ENCODE results near the gene STK38. TPM values are rescaled to one million over a fixed set of nuclear protein-coding genes. Genes with fewer than 3 reads are reported as not detected.

The STK38 gene
- total RNA-seq, 1 experiment from 2014 or later = 13.3 TPM

- DNase-seq (ENCODE audit: low spot score) = no peak
- POLR2A ChIA-PET = no interaction called here
- TF ChIP-seq ZNF532 (CRISPR knock-in tag; IDR thresholded peaks at IDR 0.05; ENCODE audit: borderline replicate concordance) (no peak), MXD4 (CRISPR knock-in tag; IDR thresholded peaks at IDR 0.05; ENCODE audit: borderline replicate concordance) (no peak), ZMAT4 (CRISPR knock-in tag; IDR thresholded peaks at IDR 0.05) (no peak), MYBL2 (CRISPR knock-in tag; IDR thresholded peaks at IDR 0.05) (no peak), ZBTB43 (CRISPR knock-in tag; IDR thresholded peaks at IDR 0.05) (no peak), FOXP1 (CRISPR knock-in tag; IDR thresholded peaks at IDR 0.05; ENCODE audit: borderline replicate concordance) (no peak), PRDM15 (CRISPR knock-in tag; IDR thresholded peaks at IDR 0.05) (no peak), GRHL2 (CRISPR knock-in tag; IDR thresholded peaks at IDR 0.05; ENCODE audit: insufficient replicate concordance, severe bottlenecking) (no peak), JUN (CRISPR knock-in tag; IDR thresholded peaks at IDR 0.05) (no peak), E2F5 (CRISPR knock-in tag; IDR thresholded peaks at IDR 0.05) (no peak), USF2 (CRISPR knock-in tag; IDR thresholded peaks at IDR 0.05) (no peak), CREB1 (CRISPR knock-in tag; IDR thresholded peaks at IDR 0.05) (no peak), ATF2 (CRISPR knock-in tag; IDR thresholded peaks at IDR 0.05; ENCODE audit: borderline replicate concordance, low read depth) (no peak), ZNF423 (CRISPR knock-in tag; IDR thresholded peaks at IDR 0.05) (no peak), RORB (CRISPR knock-in tag; IDR thresholded peaks at IDR 0.05) (no peak), USF1 (CRISPR knock-in tag; IDR thresholded peaks at IDR 0.05) (no peak), SMAD3 (CRISPR knock-in tag; IDR thresholded peaks at IDR 0.05; ENCODE audit: borderline replicate concordance) (no peak), ZNF425 (CRISPR knock-in tag; conservative IDR thresholded peaks at IDR 0.05) (no peak), ZNF121 (CRISPR knock-in tag; IDR thresholded peaks at IDR 0.05) (no peak), IRF2 (CRISPR knock-in tag; IDR thresholded peaks at IDR 0.05; ENCODE audit: borderline replicate concordance, low read depth) (no peak)
- Mint-ChIP-seq H3K27me3 (ENCODE audit: low read depth) (no peaks in the 10 kb centered on the region), H3K4me1 (no peaks in the 10 kb centered on the region), H3K36me3 (peaks cover 48% of the 10 kb centered on the region), H3K4me3 (no peak overlapping the region), H3K9me3 (peaks cover 2% of the 10 kb centered on the region), H3K27ac (no peak overlapping the region)
- CTCF ChIA-PET = interaction anchor here (0.7 kb wide), 1 partner anchor 64 kb away, joined by 3 read pairs; no protein-coding TSS in a partner anchor
- ATAC-seq = no peak
Observed at GRCh38 chr6:36515844-36516243, 31.4 kb downstream of the STK38 start.
